HG02884 (cell line): ENCODE results near the gene ADGRD1.
"Not testable (repeated sequence)": the region's sequence is repeated elsewhere in the genome, so short reads cannot be mapped to it uniquely, and the experiment has no call there.

ENCODE experiments used
- ATAC-seq: cut with Tn5 transposase; IDR thresholded peaks from one replicate; pipeline ENCODE4 v1.9.1; 2021; ENCODE audit warnings: mild to moderate bottlenecking, moderate library complexity; ENCODE audit not compliant: unreplicated experiment

Gene ADGRD1

DNA sequence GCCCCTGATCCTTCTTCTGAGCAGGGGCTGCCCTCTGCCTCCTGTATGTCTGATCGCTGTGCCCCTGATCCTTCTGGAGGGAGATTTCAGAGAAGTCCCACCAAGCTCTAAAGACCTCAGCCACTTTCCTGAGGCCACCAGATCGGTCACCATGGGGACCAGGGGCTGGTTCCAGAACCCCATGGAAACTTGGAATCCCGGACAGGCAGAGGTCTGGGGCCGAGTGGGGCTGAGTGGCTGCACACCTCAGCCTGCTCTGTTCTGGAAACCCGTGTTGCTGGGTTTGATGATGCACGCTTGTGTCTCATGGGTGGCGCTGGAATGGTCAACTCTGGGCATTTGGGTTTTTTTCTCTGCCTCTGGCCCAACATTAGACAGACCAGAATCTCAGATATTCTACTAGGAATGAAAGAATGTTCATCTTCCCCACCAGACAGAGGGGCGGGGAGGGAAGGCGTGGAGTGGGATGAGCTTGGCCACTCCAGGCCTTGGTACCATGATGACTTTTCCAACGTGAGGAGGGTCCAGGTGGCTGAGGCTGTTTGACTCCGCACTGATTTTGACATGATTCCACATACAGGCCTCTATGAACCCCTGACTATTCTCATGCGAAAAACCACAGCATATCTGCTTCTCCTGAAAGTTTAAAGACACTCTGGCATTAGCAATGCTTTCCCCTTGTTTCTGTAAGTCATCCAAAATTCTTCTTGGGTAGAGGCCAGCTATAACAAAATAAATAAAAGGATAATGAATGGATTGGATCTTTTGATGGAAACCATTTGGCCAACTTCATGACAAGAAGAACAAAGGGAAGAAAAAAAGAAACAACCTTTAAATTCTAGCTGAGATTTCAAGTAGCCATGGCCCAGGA, 114.5 kb downstream of the ADGRD1 start:
- no peak for ATAC-seq

DNA sequence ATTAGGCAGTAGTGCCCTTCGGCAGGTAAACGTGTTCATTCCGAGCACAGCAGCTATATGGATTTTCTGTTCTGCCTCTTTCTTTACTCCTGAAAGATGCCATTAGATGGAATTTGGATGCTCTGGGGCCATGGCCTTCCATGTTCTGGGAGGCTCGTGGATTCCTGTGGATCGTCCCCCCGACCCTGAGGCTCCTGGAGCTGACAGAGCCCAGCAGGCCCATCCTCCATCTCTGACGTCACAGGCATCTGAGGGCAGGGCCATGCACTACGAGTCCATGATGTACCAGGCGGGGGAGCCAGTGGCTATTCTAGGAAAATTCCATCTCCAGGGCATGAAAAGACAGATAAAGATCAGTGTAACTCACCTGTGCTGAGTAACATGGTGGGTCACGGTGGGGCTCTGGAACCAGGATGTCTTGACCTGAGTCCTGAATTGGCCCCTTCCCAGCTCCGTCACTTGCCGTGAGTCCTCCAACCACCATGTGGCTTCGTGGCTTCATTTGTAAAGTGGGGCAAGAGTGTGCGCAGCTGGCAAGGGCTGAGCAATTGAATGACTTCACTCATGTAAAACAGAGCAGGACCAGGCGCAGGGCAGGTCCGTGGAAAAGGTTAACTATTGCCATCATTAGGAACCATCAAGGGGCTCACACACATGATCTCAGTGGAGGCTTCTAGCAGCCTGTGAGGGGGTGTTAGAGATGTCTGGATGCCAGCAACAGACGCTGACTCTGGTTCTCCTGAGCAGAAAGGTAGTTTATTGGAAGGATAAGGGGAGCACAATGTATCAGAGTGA, 115.4 kb downstream of the ADGRD1 start:
- not testable (repeated sequence) for ATAC-seq

DNA sequence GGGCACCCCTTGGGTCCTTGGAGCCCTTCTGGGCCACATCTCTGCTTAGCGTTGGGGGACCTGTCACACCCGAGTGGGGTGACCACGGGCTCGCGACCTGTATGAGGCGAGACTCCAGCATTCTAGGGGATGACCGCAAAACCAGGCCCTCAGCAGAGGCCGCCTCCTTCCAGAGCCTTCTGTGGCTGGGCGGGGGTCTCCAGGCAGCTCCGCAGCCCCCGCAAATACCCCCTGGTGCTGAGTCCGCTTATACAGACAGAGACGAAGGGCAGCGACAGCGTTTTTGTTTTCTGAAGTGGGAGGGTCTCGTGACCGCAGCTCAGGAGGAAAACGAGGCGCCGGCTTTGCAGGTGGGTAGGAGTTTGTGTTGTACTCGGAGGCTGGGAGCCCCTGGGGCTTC, 116.4 kb downstream of the ADGRD1 start:
- ATAC-seq, result not testable (repeated sequence)

DNA sequence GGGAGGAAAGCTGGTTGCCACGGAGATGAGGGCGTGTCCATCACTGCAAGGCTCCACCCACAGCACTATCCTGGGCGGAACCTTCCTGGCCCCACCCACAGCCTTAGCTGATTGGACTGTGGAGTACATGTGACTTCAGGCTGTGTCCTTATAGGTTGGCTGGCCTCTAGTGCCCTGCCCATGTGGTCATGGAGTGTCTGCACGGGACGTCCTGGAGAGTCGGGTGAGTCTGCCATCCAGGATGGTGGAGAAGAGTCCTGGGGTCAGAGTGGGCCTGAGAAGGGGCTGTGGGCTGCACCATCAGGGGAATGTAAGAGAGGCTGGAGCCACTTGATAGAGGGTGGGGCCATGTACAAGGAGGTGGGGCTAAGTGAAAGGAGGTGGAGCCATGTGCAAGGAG, 117.0 kb downstream of the ADGRD1 start:
- ATAC-seq, result not testable (repeated sequence)

DNA sequence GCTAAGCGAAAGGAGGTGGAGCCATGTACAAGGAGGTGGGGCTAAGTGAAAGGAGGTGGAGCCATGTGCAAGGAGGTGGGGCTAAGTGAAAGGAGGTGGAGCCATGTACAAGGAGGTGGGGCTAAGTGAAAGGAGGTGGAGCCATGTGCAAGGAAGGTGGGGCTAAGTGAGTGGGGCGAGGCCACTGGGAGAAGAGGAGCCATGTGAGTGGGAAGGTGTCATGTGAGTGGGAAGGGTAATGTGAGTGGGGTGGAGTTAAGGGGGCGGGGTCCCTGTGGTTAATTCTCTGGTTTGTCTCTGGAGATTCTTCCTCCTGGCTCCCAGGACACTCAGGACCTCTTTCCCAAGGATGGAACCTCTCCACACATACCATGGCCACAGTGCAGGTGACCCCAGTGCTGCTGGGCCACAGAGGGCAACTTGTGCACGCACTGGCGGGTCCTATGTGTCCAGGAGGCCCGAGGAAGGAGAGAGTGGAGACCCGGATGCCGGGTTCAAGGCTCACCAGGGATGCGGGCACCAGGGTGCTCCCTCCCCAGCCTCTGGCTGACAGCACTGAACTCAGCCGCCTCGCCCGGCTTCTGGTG, 117.6 kb downstream of the ADGRD1 start:
- ATAC-seq, result not testable (repeated sequence)

DNA sequence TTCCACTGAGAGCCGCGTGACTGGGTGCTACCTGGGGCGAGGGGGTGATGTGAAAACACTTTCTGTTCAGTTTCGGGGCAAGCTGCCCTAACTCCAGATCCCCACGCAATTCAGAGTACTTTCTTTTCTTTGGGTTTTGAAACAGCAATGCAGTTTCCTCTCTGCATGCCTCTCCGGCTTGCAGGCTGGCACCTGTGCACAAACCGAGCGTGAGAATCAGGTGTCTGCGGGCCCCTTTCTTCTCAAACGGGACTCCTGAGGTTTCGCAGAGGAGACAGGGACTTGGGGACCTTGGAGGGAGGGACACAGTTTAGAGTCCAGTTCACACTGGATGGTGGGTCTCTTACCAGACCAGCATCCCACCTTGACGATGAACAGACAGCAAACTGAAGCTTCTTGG, 118.2 kb downstream of the ADGRD1 start:
- not testable (repeated sequence) for ATAC-seq

DNA sequence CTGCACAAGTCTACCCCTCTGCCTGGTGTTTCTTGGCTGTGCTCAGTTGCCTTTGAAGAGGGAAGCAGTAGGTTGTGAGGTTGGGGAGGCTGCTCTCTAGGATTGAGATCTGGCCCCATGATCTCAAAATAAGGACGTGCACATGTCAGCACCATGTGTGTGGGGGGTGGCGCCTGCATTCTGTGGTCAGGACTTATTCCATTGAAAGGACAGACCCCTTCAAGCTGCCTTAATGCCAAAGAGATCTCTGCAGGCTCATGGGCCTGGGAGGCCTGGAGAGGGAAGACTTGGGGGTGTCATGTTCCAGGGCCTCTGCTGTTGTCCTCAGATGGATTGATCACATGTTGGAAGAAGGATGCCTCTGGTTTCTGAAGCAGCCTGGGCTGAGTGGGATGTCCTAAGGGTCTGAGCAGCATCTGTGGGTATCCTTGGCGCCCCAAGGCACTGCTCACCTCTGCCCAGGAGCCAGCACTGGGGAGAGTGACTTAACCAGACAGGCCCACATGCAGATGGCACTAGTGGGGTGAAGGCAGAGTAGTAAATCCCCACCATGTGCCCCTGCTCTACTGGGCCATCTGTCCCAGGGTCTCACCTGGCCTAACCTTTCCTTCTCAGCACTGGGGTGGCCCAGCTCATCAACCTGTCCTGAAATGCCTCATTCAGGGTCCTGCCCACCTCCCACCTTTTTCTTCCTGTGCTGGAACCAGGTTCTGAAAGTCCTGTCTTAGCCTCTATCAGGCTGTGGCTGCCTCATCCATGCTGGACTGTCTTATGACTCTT, 118.9 kb downstream of the ADGRD1 start:
- no peak for ATAC-seq

DNA sequence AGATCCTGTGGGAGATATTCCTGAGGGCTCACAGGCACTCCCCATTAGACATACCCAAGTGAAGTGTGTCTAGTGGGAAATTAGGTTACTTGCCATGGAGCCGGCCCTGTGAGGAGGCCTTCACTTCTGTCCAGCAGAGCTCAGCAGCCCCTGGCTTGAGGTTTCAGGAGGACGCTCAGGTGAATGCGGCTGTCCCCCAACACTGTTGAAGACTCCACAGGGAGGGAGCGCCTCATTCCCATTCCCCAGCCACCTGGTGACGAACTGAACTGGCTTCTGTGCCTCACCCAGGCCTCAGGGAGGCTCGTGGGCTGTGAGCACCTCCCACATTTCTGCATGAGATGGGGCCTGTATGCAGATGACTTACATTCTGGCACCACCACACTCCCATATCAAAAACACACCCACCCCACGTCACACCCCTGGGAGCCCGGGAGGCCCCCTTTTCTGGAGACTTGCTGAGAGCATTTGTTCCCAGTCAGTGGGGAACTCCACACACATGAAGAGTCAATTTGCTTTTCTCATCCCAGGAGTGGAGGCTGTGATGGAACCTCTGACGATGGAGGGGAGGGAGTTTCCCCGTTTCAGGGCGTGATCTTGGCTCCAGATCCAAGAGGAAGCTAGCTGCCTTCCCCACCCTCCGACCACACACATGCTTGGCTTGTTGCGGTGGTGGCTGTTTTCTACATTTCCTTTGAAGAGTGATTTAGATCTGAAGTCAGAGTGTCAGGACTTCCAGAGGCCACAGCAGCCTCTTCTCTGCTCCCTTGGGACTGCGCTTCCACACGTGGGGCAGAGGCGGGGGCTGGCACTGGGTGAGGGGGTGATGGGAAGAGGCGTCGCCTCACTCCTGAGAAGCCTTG, 120.7 kb downstream of the ADGRD1 start:
- no peak for ATAC-seq

DNA sequence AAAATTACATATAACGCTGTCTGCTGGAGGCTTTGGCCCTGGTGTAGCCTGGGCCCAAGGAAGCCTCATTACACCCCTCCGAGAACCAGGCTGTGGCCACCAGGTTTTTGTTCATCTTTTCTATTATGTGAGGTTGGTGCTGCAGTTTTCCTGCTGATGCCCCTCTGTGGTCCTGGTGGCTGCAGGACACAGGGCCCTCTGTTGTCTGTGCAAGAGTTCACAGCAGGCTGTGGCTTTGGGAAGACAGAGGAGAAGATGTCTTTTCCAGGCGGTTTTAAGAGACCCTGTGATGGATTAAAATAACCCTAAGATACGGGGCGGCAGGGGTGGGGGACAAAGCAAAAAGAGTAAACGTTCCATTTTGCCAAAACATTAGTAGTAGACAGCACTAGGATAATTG, 121.5 kb downstream of the ADGRD1 start:
- ATAC-seq, result no peak

DNA sequence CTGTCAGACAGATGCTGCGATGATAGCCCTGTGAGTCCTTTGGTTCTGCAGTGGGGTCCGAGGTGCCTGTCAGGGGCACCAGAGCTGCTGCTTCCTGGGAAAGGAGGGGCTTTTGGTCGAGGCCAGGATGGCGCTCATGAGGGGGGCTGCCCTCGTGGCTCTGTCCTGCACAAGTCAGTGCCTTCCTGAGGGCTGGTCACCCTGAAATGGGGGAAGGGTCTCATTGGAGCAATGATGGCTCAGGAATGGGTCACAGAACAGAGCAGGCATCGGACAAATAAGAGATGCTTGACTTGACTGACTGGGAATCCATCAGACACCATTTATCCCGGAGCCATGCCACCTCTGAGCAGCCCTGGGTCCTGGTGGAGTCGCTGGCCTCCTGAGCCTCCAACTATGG, 121.9 kb downstream of the ADGRD1 start:
- no peak for ATAC-seq

DNA sequence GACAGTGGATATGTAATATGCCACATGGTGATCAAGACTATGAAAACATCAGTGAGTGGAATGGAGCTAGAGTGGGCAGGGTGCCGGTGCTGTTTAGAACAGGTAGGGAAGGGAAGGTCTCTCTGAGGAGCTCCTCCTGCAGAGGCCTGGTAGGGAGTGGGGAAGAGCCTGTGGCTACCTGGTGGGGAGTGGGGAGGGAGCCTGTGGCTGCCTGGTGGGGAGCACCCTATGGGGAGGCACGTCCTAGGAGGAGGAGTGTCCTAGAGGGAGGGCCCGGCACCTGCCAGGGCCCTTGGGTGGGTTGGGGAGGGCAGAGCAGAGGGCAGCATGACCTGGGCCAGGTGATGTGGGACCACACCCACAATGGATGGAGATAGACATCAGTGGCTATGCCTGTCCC, 122.6 kb downstream of the ADGRD1 start:
- ATAC-seq, result no peak

DNA sequence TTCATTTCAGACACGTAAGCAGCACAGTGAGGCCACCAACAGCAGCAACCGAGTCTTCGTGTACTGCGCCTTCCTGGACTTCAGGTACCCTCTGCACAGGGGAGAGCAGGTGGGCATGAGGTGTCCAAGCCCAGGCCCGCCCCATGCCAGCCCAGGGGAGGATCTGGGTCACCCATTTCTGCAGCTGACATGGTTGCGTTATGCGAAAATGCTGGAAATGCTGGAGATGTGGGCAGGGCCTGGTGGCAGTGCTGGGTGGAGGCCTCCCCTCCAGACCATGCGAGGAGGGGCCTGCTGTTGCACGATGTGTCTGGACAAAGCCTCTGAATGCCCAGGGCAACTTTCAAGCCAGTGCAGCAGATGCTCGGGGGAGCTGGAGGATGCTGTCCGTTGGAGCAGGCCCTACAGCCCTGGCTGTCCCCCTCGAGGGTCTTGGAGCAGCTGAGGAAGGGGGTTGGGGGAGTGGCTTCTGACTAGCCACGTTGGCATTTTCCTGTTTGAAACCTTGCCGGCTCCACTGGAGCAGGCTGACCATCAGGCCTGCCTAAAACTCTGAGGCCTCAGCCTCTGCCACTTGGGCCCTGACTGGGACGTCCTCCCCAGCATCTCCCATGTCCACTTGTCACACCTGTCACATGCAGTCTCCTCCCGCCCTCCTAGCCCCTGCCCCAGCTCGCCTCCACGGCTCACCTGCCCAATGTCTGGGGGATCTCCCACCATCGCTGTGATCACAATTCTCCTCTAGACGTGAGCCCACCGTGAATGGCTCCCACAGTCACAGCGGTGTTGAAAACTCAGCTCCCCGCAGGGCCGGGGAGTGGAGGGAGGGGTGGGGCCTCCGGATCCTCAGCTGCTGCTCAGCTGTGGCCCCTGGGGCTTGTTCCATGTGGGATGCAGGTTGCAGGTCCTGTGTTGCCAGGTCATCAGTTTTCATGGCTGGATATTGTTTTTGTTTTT, 123.4 kb downstream of the ADGRD1 start:
- no peak for ATAC-seq

DNA sequence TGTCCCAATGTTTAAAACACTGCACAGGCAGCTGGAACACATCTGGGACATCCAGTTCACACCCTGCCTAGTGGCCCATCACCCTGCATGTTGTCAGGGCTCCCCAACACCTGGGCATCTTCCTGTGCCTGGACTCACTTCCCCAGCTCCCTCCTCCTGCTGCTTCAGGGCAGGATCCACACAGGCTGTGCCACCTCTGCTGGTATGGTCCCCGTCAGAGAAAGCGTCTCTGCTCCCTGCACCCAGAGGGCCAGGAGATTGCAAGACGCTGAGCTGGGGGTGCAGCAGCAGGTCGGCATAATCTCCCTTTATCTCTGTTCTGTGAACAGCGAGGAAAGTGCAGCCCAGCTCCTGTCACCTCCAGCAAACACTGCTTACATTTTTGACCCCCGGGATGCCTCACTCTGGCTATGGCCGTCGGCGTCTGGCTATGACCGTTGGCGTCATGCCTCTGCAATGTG, 124.3 kb downstream of the ADGRD1 start:
- ATAC-seq, result no peak

DNA sequence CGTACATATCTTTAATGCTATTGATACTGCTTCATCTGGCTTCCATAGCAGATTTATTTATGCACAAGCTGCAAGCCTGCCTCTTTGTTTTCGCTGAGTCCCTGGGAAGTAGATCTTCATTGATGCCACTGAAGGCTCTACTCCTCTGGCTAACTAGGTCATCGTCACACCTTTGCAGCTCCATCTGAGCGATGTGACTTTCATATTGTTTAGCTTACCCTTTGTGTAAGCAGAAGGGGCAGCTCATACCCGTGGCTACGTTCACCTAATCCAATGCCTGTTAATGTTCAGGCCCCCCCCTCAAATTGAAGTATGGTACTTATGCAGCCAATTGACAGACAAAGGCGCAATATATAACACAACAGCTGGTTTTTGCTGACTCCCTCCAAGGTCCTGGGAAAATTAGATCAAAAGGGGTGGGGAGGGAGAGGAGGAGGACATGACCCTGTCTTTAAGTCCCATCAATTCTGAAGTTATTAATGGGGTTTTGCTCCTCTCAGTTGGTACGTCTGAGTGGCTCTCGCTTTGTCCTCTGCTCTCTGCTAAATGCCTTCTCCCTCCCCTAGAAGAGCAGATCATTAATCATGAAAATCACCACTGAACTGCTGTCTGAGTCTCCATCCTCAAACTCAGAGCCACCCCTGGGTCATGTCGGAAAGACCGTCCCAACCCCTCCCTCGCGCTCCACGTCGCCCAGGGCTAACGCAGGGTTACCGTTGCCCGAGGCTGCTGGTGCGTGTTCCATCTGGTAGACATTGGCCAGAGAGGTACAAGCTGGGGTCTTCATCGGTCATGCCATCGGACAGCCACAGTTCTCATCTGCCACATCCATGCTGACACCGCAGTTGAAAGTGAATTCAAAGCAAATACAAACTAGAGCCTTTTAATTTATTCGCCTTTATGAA, 128.8 kb downstream of the ADGRD1 start:
- no peak for ATAC-seq

DNA sequence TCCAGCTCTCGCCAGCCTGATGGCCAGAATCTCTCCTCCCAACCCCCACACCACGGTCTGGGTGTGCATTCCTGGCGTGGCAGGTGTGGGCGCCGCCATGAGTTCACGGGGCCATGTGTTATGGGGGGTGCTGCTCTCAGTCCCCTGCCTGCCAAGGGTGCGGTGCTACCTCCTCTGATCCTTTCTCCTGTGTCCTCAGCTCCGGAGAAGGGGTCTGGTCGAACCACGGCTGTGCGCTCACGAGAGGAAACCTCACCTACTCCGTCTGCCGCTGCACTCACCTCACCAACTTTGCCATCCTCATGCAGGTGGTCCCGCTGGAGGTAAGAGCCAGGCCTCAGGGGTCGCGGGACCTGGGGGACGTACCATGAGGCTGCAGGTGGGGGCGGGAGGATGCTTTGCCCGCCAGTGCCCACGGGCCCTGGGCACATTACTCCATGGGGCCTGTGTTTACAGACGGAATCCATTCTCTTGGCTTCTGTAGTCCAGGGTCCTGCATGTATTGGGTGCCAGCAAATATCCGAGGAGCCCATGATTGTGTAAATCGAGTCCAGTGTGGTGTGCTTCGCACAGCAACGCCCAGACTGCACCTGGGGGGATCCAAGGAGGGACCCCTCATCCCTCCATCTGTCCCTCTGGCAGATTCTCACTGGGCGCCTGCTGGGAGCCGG, 130.8 kb downstream of the ADGRD1 start:
- no peak for ATAC-seq

DNA sequence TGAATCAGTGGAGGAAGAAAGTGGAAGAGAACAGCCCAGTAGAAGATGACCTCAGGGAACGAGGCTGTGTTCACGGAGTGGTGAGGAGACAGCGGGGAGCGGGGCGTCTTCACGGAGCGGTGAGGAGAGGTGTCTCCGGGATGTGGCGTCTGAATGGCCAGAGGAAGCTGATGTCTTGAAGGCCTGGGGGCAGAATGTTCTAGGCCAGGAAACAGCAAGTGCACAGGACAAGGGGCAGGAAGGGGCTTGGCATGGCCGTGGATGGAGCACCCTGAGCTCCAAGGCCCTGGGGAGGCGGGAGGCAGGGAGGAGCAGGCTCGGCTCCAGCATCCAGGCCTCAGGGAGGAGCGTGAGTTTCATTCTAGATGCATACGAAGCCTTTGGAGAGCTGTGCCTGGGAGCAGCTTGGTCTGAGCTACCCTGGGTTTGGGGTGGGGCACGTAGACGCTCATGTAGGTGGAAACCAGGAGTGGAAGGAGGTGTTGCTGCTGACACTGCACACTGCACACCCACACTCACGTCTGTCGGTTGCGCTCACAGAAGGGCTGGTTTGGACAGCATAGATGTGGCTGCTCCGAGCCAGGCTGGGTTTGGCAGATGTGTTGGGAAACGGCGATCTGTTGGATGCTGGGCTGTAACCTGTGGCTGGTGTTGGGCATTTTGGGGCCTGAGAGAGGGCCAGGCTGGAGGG, 131.6 kb downstream of the ADGRD1 start:
- ATAC-seq, result no peak
